Measurements from ENCODE around the gene ISM2.

DNA sequence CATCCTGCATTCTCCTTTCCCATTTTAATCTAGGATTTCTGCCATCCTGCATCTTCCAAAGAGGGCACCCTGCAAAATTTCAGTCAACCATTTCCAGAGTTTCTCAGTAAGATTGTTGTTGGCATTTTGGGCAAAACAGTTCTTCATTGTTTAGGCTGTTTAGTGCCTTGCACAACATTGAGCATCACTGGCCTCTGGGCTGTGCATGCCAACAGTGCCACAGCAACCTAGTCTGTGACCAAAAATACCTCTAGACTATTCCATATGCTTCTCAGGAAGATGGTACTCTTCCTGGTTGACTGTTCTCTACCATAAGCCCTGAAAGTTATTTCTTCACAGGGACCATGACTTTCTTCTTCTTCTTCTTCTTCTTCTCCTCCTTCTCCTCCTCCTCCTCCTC, 32.5 kb upstream of the ISM2 start:
- no peak for TF ChIP-seq MAZ (IDR thresholded peaks at IDR 0.05; ENCODE audit: borderline replicate concordance, low read depth, low read length)
- no peak for TF ChIP-seq USF2 (IDR thresholded peaks at IDR 0.05)
- TF ChIP-seq REST (IDR thresholded peaks at IDR 0.05), result no peak
- TF ChIP-seq EP300 (IDR thresholded peaks at IDR 0.05), result no peak
- no peak for TF ChIP-seq PBX3 (IDR thresholded peaks at IDR 0.05)
- no peak for TF ChIP-seq POLR2A (IDR thresholded peaks at IDR 0.05; ENCODE audit: low read length)
- TF ChIP-seq, protein P1, sequence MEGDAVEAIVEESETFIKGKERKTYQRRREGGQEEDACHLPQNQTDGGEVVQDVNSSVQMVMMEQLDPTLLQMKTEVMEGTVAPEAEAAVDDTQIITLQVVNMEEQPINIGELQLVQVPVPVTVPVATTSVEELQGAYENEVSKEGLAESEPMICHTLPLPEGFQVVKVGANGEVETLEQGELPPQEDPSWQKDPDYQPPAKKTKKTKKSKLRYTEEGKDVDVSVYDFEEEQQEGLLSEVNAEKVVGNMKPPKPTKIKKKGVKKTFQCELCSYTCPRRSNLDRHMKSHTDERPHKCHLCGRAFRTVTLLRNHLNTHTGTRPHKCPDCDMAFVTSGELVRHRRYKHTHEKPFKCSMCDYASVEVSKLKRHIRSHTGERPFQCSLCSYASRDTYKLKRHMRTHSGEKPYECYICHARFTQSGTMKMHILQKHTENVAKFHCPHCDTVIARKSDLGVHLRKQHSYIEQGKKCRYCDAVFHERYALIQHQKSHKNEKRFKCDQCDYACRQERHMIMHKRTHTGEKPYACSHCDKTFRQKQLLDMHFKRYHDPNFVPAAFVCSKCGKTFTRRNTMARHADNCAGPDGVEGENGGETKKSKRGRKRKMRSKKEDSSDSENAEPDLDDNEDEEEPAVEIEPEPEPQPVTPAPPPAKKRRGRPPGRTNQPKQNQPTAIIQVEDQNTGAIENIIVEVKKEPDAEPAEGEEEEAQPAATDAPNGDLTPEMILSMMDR (IDR thresholded peaks at IDR 0.05), result no peak
- no peak for TF ChIP-seq MYC (IDR thresholded peaks at IDR 0.05; ENCODE audit: borderline replicate concordance, low read length)
